ENCODE measurements around the gene FBXO27.

- no peak for TF ChIP-seq POLR2A (IDR thresholded peaks at IDR 0.05; ENCODE audit: low read length)
- no peak for TF ChIP-seq GATA1 (IDR thresholded peaks at IDR 0.05; ENCODE audit: low read depth, low read length)
These were observed 21.7 kb upstream of the FBXO27 start for GRCh38 chr19:39054091-39054470.

All from erythroblast (primary cell).